Right lung (tissue), 5 donors: ENCODE results near the gene IFT74. TPM values are rescaled to one million over a fixed set of nuclear protein-coding genes. Genes with fewer than 3 reads are reported as not detected.

ENCODE experiments used
- DNase-seq, 2 donors: peaks; one replicate each; pipeline ENCODE4 v3.0.0-alpha.2; 2013
- polyA plus RNA-seq, 5 donors: library from polyadenylated mRNA; unstranded; fragments of 120-200 nt; gene quantifications; one replicate each; pipeline versions ENCODE4 v1.2.1 to v1.2.3, GENCODE V29; 2013; ENCODE audit warnings: inconsistent platforms in 1 of 5, low replicate concordance in 1 of 5; ENCODE audit not compliant: insufficient read length in 5 of 5, insufficient read depth in 1 of 5

IFT74 gene
- polyA plus RNA-seq, 5 donors = 22.6 to 36.0 (median 35.5) TPM

- no peak for DNase-seq
Measured at GRCh38 chr9:26971721-26972120, 15.5 kb downstream of the IFT74 start.

- no peak for DNase-seq
Measured at GRCh38 chr9:26973989-26974388, 17.8 kb downstream of the IFT74 start.

- DNase-seq = no peak
Measured at GRCh38 chr9:26974927-26975326, 18.7 kb downstream of the IFT74 start.

GRCh38 chr9:26975728-26976707 is 19.8 kb downstream of the IFT74 start:
- no peak for DNase-seq

GRCh38 chr9:26983340-26983739 is 27.1 kb downstream of the IFT74 start:
- no peak for DNase-seq

GRCh38 chr9:26995810-26996209 is 39.6 kb downstream of the IFT74 start:
- DNase-seq = no peak

- no peak for DNase-seq
Measured at GRCh38 chr9:27003426-27004077, 47.3 kb downstream of the IFT74 start.

- DNase-seq = no peak
Measured at GRCh38 chr9:27005491-27005890, 49.3 kb downstream of the IFT74 start, which contains the start of gene LRRC19. Gene LRRC19, minus strand, starts transcription at chr9:27005672. Its CDS starts 5,978 bp downstream, at chr9:26999694.

- no peak for DNase-seq
Measured at GRCh38 chr9:27019589-27019988, 63.4 kb downstream of the IFT74 start.

GRCh38 chr9:27022920-27023319 is 66.7 kb downstream of the IFT74 start:
- DNase-seq = no peak

- DNase-seq = no peak
Measured at GRCh38 chr9:27029186-27029585, 73.0 kb downstream of the IFT74 start.

- peak; percentile 8 to 40 for DNase-seq
Measured at GRCh38 chr9:27033815-27034403, 77.7 kb downstream of the IFT74 start.

- no peak for DNase-seq
Measured at GRCh38 chr9:27037499-27037898, 81.3 kb downstream of the IFT74 start.

- DNase-seq = no peak
Measured at GRCh38 chr9:27041746-27042145, 85.5 kb downstream of the IFT74 start.

- DNase-seq = no peak
Measured at GRCh38 chr9:27042476-27042875, 86.3 kb downstream of the IFT74 start.

- no peak for DNase-seq
Measured at GRCh38 chr9:27043176-27043575, 87.0 kb downstream of the IFT74 start.

GRCh38 chr9:27047136-27047535 is 90.9 kb downstream of the IFT74 start:
- DNase-seq = no peak

- peak in 1 of 2 donors; percentile 8 for DNase-seq
Measured at GRCh38 chr9:27053369-27054022, 97.3 kb downstream of the IFT74 start.

GRCh38 chr9:27054125-27054524 is 97.9 kb downstream of the IFT74 start:
- DNase-seq = no peak

GRCh38 chr9:27054841-27055240 is 98.6 kb downstream of the IFT74 start:
- no peak for DNase-seq

GRCh38 chr9:27059412-27059811 is 103.2 kb downstream of the IFT74 start:
- DNase-seq = no peak

- DNase-seq = peak in 1 of 2 donors; percentile 13
Measured at GRCh38 chr9:27059907-27060306, 103.7 kb downstream of the IFT74 start.
